Colonic mucosa (tissue), 4 donors: ENCODE data around the gene ZNF506. TPM values are rescaled to one million over a fixed set of nuclear protein-coding genes. Genes with fewer than 3 reads are reported as not detected.
"Not testable (repeated sequence)": the region's sequence is repeated elsewhere in the genome, so short reads cannot be mapped to it uniquely, and the experiment has no call there.

Source experiments
- DNase-seq: peaks from one replicate; pipeline ENCODE4 v3.0.0-alpha.2; 2020
- H3K27ac ChIP-seq: fragments of 200-600 bp; one replicate; pipeline ENCODE4 v1.8.0; 2021
- H3K27me3 ChIP-seq: fragments of 200-600 bp; one replicate; pipeline ENCODE4 v1.8.0; 2021
- H3K36me3 ChIP-seq: fragments of 200-600 bp; one replicate; pipeline ENCODE4 v1.8.0; 2021
- H3K4me1 ChIP-seq: fragments of 200-600 bp; one replicate; pipeline ENCODE4 v1.8.0; 2021; ENCODE audit warnings: mild to moderate bottlenecking
- H3K4me3 ChIP-seq: fragments of 200-600 bp; one replicate; pipeline ENCODE4 v1.8.0; 2021
- H3K9ac ChIP-seq, 2 donors: one replicate each; pipeline ENCODE4 v1.7.0; 2013; ENCODE audit warnings: control low read depth in 2 of 2, low read depth in 2 of 2, low read length in 2 of 2
- H3K9me3 ChIP-seq: fragments of 200-600 bp; one replicate; pipeline ENCODE4 v1.8.0; 2021
- intact Hi-C: fragments of 100-400 bp; cut with DNase I; formaldehyde crosslinking; loops from one replicate; pipeline ENCODE4 v1.14.1; 2022
- total RNA-seq, 2 donors: library from RNA; stranded (reverse); fragmentation: NEBNext Ultra II Directional in 1 of 2; extraction: Animal tissue kit (Norgen Biotek cat#: 25700) in 1 of 2; gene quantifications; one replicate each; pipeline ENCODE4 v1.2.1, GENCODE V29; 2021
- TF ChIP-seq, protein P1 (sequence below): fragments of 200-600 bp; IDR thresholded peaks from one replicate; pipeline ENCODE4 v1.8.0; 2022; ENCODE audit warnings: antibody characterized with exemption, mild to moderate bottlenecking
- donor health status: healthy.
- donor health status: DM: no; HTN: no; CAD: no.
- donor health status: DM: no; HTN: no; CAD: no.

The ZNF506 gene
- total RNA-seq, 2 donors from 2014 or later: 15.3 to 18.7 TPM

- no peaks in the 10 kb centered on the region for H3K4me1 ChIP-seq
- no peak overlapping the region for H3K4me3 ChIP-seq
- no peaks in the 10 kb centered on the region for H3K36me3 ChIP-seq
- no peak overlapping the region for H3K9ac ChIP-seq
- H3K27me3 ChIP-seq: no peaks in the 10 kb centered on the region
- no peaks in the 10 kb centered on the region for H3K9me3 ChIP-seq
- H3K27ac ChIP-seq: no peak overlapping the region
- TF ChIP-seq, protein P1, sequence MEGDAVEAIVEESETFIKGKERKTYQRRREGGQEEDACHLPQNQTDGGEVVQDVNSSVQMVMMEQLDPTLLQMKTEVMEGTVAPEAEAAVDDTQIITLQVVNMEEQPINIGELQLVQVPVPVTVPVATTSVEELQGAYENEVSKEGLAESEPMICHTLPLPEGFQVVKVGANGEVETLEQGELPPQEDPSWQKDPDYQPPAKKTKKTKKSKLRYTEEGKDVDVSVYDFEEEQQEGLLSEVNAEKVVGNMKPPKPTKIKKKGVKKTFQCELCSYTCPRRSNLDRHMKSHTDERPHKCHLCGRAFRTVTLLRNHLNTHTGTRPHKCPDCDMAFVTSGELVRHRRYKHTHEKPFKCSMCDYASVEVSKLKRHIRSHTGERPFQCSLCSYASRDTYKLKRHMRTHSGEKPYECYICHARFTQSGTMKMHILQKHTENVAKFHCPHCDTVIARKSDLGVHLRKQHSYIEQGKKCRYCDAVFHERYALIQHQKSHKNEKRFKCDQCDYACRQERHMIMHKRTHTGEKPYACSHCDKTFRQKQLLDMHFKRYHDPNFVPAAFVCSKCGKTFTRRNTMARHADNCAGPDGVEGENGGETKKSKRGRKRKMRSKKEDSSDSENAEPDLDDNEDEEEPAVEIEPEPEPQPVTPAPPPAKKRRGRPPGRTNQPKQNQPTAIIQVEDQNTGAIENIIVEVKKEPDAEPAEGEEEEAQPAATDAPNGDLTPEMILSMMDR: no peak
- no peak for DNase-seq
- intact Hi-C loops: no loop called here
These were observed 2.4 kb upstream of the ZNF506 start for GRCh38 chr19:19823916-19824315.

GRCh38 chr19:19821976-19822375 is 426 bp upstream of the ZNF506 start:
- intact Hi-C loops, H3K36me3 ChIP-seq, H3K27me3 ChIP-seq, H3K4me1 ChIP-seq, DNase-seq, H3K9me3 ChIP-seq: not testable (repeated sequence)
- Histone ChIP-seq H3K27ac (peak overlapping the region; percentile 88), H3K9ac (peak overlapping the region in 1 of 2 donors; percentile 24), H3K4me3 (peak overlapping the region; percentile 70)

DNA sequence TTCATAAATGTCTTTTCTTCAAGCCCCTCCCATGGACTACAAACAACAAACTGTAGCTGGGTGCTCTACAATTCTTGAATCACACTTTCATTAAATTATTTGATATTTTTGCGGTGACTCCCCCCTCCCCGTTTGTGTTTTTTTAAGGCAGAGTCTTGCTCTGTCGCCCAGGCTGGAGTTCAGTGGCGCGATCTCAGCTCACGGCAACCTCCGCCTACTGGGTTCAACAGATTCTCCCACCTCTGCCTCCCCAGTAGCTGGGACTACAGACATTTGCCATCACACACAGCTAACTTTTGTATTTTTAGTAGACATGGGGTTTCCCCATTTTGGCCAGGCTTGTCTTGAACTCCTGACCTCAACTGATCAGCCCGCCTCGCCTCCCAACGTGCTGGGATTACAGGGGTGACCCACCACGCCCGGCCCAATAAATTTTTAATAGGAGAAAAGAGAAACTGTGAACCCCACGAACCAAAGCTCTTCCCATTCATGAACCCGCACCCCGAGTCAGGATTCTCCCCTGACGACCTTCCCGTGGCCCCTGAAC is 703 bp downstream of the ZNF506 start:
- H3K9me3 ChIP-seq: no peaks in the 10 kb centered on the region
- TF ChIP-seq, protein P1: no peak
- no peaks in the 10 kb centered on the region for H3K27me3 ChIP-seq
- peak overlapping the region; percentile 88 for H3K27ac ChIP-seq
- H3K4me1 ChIP-seq: no peaks in the 10 kb centered on the region
- intact Hi-C loops: no loop called here
- no peaks in the 10 kb centered on the region for H3K36me3 ChIP-seq
- DNase-seq: no peak
- peak overlapping the region; percentile 92 to 93 for H3K9ac ChIP-seq
- H3K4me3 ChIP-seq: peak overlapping the region; percentile 70

DNA sequence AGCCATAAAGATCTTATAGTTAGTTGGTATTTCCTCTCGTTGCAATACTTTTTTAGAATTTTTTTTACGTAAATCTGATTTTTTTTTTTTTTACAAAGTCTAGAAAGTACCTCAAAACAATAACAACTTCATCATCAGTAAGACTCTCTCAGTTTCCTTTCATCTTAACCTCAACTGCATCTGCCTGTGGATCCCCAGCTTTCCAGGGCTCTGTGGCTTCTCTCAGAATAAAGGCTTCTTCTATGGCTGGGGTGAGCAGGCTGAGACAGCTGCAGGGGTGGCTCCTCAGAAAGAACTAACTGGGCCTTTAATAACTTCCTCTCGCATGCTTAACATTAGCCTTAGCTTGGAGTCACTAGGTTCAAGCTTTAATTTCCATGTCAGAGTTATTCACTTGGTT is 4.2 kb downstream of the ZNF506 start:
- TF ChIP-seq, protein P1: no peak
- no peak for DNase-seq
- Histone ChIP-seq H3K27me3 (no peaks in the 10 kb centered on the region), H3K4me1 (no peaks in the 10 kb centered on the region), H3K4me3 (no peak overlapping the region), H3K27ac (no peak overlapping the region), H3K36me3 (no peaks in the 10 kb centered on the region), H3K9me3 (no peaks in the 10 kb centered on the region), H3K9ac (no peak overlapping the region)
- intact Hi-C loops: no loop called here

DNA sequence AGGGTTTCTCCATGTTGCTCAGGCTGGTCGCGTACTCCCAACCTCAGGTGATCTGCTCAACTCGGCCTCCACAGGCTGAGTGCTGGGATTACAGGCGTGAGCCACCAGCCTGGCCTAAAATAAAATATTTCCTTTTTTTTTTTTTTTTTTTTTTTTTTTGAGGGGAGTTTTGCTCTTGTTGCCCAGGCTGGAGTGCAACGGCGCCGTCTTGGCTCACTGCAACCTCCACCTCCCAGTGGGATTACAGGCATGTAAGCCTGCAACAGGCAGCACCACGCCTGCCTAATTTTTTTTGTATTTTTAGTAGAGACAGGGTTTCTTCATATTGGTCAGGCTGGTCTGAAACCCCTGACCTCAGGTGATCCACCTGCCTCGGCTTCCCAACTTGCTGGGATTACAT is 4.9 kb downstream of the ZNF506 start:
- intact Hi-C loops: no loop called here
- no peak overlapping the region for H3K4me3 ChIP-seq
- no peaks in the 10 kb centered on the region for H3K9me3 ChIP-seq
- H3K27me3 ChIP-seq: no peaks in the 10 kb centered on the region
- H3K36me3 ChIP-seq: no peaks in the 10 kb centered on the region
- H3K4me1 ChIP-seq: no peaks in the 10 kb centered on the region
- DNase-seq: no peak
- TF ChIP-seq, protein P1: no peak
- no peak overlapping the region for H3K27ac ChIP-seq
- H3K9ac ChIP-seq: no peak overlapping the region

DNA sequence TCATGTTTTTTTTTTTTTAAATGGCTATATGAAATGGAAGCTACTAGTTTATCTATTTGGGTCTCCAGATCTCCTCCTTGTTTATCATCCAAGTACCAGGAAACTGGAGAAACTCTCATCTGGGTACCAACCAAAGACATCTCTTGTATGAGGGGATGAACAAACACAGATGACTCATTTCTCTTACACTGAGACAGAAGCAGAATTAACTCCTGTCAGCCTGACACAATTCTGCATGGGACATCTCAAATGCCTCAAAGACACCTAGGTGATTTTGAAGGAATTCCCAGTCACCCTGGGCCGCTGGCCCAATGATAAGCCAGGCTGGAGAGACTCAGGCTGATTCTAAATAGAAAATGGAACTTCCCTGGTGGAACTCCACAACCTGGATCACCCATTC is 9.6 kb downstream of the ZNF506 start:
- intact Hi-C loops, DNase-seq, H3K27ac ChIP-seq, H3K4me3 ChIP-seq, H3K27me3 ChIP-seq, H3K36me3 ChIP-seq, H3K9me3 ChIP-seq, H3K9ac ChIP-seq, H3K4me1 ChIP-seq: not testable (repeated sequence)

GRCh38 chr19:19805480-19805879 is 16.1 kb downstream of the ZNF506 start:
- H3K27me3 ChIP-seq: no peaks in the 10 kb centered on the region
- H3K9me3 ChIP-seq: no peaks in the 10 kb centered on the region
- H3K4me3 ChIP-seq: no peak overlapping the region
- no peaks in the 10 kb centered on the region for H3K36me3 ChIP-seq
- TF ChIP-seq, protein P1: no peak
- DNase-seq: no peak
- no peak overlapping the region for H3K9ac ChIP-seq
- H3K27ac ChIP-seq: no peak overlapping the region
- no peaks in the 10 kb centered on the region for H3K4me1 ChIP-seq
- intact Hi-C loops: no loop called here
